ENCODE measurements around the gene ADGRB3.

The ADGRB3 gene

DNA sequence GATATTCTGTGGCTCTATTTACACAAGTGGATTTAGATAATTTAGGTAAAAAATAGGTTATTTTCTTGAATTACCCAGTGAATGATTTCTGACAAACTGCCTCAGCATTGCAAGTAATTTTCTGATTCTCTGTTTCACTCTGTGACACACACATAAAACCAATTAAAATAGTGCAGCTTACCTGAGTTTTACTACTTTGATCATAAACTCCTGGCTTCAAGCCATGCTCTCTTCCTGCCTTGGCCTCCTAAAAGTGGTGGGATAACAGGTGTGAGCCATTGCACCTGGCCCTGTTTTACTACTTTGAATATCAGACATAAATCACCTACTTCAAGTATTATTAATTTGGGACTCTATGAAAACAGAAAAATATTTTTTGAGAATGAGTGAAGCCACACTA is 462.9 kb downstream of the ADGRB3 start:
- TF ChIP-seq, protein P1, sequence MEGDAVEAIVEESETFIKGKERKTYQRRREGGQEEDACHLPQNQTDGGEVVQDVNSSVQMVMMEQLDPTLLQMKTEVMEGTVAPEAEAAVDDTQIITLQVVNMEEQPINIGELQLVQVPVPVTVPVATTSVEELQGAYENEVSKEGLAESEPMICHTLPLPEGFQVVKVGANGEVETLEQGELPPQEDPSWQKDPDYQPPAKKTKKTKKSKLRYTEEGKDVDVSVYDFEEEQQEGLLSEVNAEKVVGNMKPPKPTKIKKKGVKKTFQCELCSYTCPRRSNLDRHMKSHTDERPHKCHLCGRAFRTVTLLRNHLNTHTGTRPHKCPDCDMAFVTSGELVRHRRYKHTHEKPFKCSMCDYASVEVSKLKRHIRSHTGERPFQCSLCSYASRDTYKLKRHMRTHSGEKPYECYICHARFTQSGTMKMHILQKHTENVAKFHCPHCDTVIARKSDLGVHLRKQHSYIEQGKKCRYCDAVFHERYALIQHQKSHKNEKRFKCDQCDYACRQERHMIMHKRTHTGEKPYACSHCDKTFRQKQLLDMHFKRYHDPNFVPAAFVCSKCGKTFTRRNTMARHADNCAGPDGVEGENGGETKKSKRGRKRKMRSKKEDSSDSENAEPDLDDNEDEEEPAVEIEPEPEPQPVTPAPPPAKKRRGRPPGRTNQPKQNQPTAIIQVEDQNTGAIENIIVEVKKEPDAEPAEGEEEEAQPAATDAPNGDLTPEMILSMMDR (IDR thresholded peaks at IDR 0.05; ENCODE audit: insufficient read depth, low read length, poor library complexity, severe bottlenecking): no peak
- no peaks in the 10 kb centered on the region for H3K36me3 ChIP-seq (ENCODE audit: control insufficient read depth, insufficient read depth, low read length)

DNA sequence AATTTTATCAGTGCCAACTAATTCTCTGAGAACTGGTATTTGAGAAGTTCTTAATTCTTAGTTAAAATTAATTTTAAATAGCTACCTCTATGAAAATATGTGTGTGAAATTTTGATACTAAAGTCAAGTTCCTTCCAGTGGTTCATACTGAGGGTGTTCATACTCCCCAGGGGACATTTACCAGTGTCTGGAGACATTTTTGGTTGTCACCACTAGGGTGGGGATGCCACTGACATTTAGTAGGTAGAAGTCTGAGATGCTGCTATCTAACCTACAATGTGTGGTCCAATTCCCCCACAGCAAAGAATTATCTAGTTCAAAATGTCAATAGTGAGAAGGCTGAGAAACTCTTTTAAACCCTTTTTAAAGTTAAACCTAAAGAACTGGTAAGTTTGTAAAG is 463.8 kb downstream of the ADGRB3 start:
- no peak overlapping the region for H3K4me3 ChIP-seq (replicated peaks; ENCODE audit: low read depth, low read length)
- DNase-seq (ENCODE audit: extremely low read depth, insufficient read length): no peak
- no peaks in the 10 kb centered on the region for H3K27me3 ChIP-seq (replicated peaks; ENCODE audit: control insufficient read depth, insufficient read depth, low read length)
- H3K36me3 ChIP-seq (ENCODE audit: control insufficient read depth, insufficient read depth, low read length): no peaks in the 10 kb centered on the region
- TF ChIP-seq, protein P1 (IDR thresholded peaks at IDR 0.05; ENCODE audit: insufficient read depth, low read length, poor library complexity, severe bottlenecking): peak; percentile 12

More for the DNA sequence above, 462.9 kb downstream of the ADGRB3 start:
- Histone ChIP-seq H3K27me3 (replicated peaks; ENCODE audit: control insufficient read depth, insufficient read depth, low read length) (no peaks in the 10 kb centered on the region), H3K4me3 (replicated peaks; ENCODE audit: low read depth, low read length) (no peak overlapping the region)
- no peak for DNase-seq (ENCODE audit: extremely low read depth, insufficient read length)

DNA sequence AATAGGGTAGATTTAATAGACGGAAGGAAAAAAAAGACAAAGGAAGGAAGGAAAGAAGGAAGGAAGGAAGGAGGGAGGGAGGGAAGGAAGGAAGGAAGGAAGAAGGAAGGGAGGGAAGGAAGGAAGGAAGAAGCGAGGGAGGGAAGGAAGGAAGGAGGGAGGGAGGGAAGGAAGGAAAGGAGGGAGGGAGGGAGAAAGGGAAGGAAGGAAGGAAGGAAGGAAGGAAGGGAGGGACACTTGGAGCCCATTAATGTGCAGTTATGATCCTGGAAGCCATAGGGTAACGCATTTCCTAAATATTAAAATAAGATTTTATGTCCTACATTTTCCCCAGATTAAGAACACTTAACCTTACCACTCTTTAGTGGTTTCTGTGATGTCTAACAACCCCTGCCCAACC is 465.7 kb downstream of the ADGRB3 start:
- TF ChIP-seq, protein P1 (IDR thresholded peaks at IDR 0.05; ENCODE audit: insufficient read depth, low read length, poor library complexity, severe bottlenecking): no peak
- no peak for DNase-seq (ENCODE audit: extremely low read depth, insufficient read length)
- Histone ChIP-seq H3K4me3 (replicated peaks; ENCODE audit: low read depth, low read length) (no peak overlapping the region), H3K36me3 (ENCODE audit: control insufficient read depth, insufficient read depth, low read length) (no peaks in the 10 kb centered on the region), H3K27me3 (replicated peaks; ENCODE audit: control insufficient read depth, insufficient read depth, low read length) (no peaks in the 10 kb centered on the region)

DNA sequence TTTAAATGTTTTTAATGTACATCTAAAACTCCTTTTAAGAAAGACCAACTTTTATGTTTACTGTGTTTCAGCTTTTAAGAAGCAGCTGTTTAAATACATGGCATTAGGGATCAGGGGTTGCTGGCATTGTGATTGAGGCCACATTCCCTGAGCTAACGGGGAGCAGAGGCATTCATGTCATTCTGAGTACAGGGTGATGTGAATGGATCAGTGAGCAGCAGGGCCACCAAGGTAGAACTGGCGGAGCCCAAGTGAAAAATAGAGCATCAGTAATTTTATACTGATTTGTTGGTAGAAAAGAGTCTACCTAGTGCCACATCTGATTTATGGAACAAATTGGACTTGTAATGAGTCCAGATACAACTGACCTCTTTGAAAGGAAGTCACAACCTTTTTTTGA is 467.3 kb downstream of the ADGRB3 start:
- no peak for DNase-seq (ENCODE audit: extremely low read depth, insufficient read length)
- Histone ChIP-seq H3K27me3 (replicated peaks; ENCODE audit: control insufficient read depth, insufficient read depth, low read length) (no peaks in the 10 kb centered on the region), H3K36me3 (ENCODE audit: control insufficient read depth, insufficient read depth, low read length) (no peaks in the 10 kb centered on the region), H3K4me3 (replicated peaks; ENCODE audit: low read depth, low read length) (no peak overlapping the region)
- TF ChIP-seq, protein P1 (IDR thresholded peaks at IDR 0.05; ENCODE audit: insufficient read depth, low read length, poor library complexity, severe bottlenecking): no peak

DNA sequence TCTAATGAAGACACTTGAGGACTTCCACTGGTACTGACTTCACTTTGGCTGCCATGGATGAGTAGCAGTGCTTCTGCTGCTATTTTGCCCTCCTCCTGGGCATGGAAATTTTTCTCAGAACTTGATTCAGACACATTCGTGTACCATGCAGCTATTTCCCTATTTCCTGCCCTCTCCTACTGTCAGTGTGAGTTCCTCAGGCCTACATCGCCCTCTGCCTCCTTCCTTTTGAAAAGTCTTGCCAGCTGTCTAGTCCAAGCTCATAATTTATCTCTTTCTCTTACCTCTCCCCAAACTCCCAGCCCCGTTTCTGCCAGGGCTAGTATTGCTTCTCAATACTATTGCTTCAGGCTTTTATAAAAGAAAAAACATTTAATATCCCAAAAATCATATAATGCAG is 470.2 kb downstream of the ADGRB3 start:
- no peak overlapping the region for H3K4me3 ChIP-seq (replicated peaks; ENCODE audit: low read depth, low read length)
- DNase-seq (ENCODE audit: extremely low read depth, insufficient read length): no peak
- TF ChIP-seq, protein P1 (IDR thresholded peaks at IDR 0.05; ENCODE audit: insufficient read depth, low read length, poor library complexity, severe bottlenecking): no peak

DNA sequence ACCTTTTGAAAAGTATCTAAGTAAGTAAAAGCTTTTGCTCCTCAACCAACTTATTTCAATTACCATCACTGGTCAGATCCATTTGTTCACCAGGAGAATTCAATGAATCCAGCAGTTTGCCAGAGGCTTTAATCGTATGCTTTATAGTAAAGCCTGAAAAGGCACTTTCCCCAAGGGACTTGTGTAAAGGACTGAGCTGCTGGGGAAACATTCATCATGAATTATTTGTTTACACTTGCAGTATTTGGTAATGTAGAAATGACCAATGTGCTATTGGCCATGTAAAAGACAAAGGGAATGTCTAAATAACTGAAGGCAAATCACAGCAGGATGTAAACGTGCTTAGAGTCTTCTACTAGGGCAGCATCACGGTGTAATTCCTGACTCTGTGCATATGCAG is 471.4 kb downstream of the ADGRB3 start:
- no peak for DNase-seq (ENCODE audit: extremely low read depth, insufficient read length)

More for the DNA sequence above, 470.2 kb downstream of the ADGRB3 start:
- Histone ChIP-seq H3K27me3 (replicated peaks; ENCODE audit: control insufficient read depth, insufficient read depth, low read length) (no peaks in the 10 kb centered on the region), H3K36me3 (ENCODE audit: control insufficient read depth, insufficient read depth, low read length) (no peaks in the 10 kb centered on the region)

More for the DNA sequence above, 471.4 kb downstream of the ADGRB3 start:
- TF ChIP-seq, protein P1 (IDR thresholded peaks at IDR 0.05; ENCODE audit: insufficient read depth, low read length, poor library complexity, severe bottlenecking): no peak
- Histone ChIP-seq H3K36me3 (ENCODE audit: control insufficient read depth, insufficient read depth, low read length) (no peaks in the 10 kb centered on the region), H3K4me3 (replicated peaks; ENCODE audit: low read depth, low read length) (no peak overlapping the region), H3K27me3 (replicated peaks; ENCODE audit: control insufficient read depth, insufficient read depth, low read length) (no peaks in the 10 kb centered on the region)

All from GM06990 (cell line).